AG04449 (cell line): ENCODE measurements around the gene ELF5.

Experiments
- CTCF ChIA-PET: fragments of 350-600 bp; formaldehyde crosslinking; extraction: SDS; loops from one replicate; lab custom pipeline; 2021; ENCODE audit warnings: antibody characterized with exemption; lab: Yijun Ruan, JAX
- POLR2A ChIA-PET: fragments of 400-600, 350-600 bp; formaldehyde crosslinking; extraction: SDS; loops from one replicate; lab custom pipeline; 2020; ENCODE audit warnings: antibody characterized with exemption, inconsistent platforms; lab: Yijun Ruan, JAX
- DNase-seq: peaks from one replicate; pipeline ENCODE4 v3.0.0-alpha.2; 2010; ENCODE audit warnings: low read depth, low spot score
- H3K4me3 ChIP-seq: 2 replicates; pipeline ENCODE4 v1.5.1; 2011; ENCODE audit warnings: low read depth, mild to moderate bottlenecking, control low read depth, low read length
- CTCF ChIP-seq: IDR thresholded peaks from one replicate; pipeline ENCODE4 v1.5.1; 2011; ENCODE audit warnings: mild to moderate bottlenecking, moderate library complexity, low read length, control low read depth, inconsistent platforms; ENCODE audit not compliant: insufficient read depth; ENCODE audit errors: missing control alignments

ELF5 gene

DNA sequence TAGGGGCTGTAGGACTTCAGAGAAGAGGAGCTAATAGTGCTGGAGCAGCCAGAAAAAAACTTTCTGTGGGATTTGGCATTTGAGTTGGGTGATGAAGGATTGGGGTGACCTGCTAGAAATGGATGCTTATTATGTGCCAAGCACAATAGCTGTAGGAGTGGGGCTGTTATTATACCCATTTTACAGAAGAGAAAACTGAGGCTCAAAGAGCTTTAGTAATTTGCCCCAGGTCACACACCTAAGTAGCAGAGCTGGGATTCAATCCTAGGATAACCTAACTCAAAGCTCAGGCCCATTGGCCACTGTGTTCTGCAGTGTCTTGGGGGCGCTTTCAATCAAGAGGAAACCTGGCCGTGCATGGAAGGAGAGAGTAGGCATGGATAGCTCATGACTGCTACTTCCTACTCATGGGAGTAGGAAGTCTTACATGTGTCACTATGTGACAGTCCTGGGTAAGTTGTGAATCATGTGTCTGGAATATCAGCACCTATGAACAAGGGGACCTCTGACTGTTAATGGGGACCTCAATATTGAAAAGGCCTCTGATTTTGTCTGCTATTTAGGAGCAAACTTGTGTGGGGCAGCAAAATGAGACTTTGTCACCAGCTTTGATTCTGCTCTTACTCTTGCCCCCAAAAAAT, 6.1 kb upstream of the ELF5 start:
- no peak for TF ChIP-seq CTCF
- no peak overlapping the region for H3K4me3 ChIP-seq
- ChIA-PET POLR2A (no interaction called here), CTCF (interaction anchor here (0.8 kb wide), 3 partner anchors 20 to 371 kb away, joined by 3 to 4 read pairs (median 4); no protein-coding TSS in a partner anchor)
- no peak for DNase-seq

DNA sequence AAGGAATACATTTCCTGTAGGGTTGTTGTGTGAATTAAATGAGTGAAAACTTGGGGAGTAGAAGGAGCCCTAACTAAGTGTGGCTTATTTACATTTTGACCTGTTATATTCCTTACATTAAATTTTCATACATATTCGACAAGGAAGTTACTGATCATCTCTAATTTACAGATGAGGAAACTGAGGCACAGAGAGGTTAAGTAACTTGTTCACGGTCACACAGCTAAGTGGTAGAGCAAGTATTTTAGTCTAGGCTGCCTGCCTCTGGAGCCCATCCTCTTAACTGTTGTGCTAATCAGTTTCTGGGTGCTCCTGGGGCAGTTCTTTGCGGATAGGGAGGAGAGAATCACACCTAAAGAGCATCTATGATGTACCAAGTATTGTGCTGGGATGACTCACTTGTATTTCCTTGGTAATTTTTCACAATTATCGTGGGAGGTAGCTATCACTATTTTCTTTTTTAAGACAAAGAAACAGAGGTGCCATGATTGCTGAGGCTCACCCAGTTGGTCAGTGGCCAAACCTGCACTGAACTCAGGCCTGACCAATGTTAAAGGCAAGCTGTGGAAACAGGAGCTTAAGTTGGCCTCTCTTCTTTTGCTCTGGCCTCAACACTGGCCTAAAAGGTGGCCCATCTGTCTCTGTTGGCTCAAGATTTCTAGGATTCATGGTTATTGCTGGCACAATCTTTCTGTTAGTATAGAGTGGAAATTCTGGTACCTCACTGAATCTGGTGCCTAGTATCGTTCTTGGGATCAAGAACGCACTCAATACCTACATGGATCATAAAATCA, 2.9 kb upstream of the ELF5 start:
- H3K4me3 ChIP-seq = no peak overlapping the region
- no peak for TF ChIP-seq CTCF
- ChIA-PET CTCF (interaction anchor here (1.2 to 1.6 kb wide), 3 partner anchors 11 to 375 kb away, joined by 4 to 5 read pairs (median 4); no protein-coding TSS in a partner anchor), POLR2A (no interaction called here)
- no peak for DNase-seq

GRCh38 chr11:34514597-34514996, 1.0 kb upstream of the ELF5 start:
- POLR2A ChIA-PET = no interaction called here
- CTCF ChIA-PET = interaction anchor here (0.8 to 5.6 kb wide), 8 partner anchors 10 to 376 kb away, joined by 3 to 82 read pairs (median 4); no protein-coding TSS in a partner anchor
- H3K4me3 ChIP-seq = no peak overlapping the region
- no peak for DNase-seq
- no peak for TF ChIP-seq CTCF

- POLR2A ChIA-PET = no interaction called here
- peak; percentile 89 for TF ChIP-seq CTCF
- CTCF ChIA-PET = interaction anchor here (0.6 to 5.6 kb wide), 31 partner anchors 8 to 879 kb away, joined by 3 to 82 read pairs (median 4); no protein-coding TSS in a partner anchor
- no peak overlapping the region for H3K4me3 ChIP-seq
- DNase-seq = no peak
Observed at GRCh38 chr11:34512840-34513681, 533 bp downstream of the ELF5 start.

DNA sequence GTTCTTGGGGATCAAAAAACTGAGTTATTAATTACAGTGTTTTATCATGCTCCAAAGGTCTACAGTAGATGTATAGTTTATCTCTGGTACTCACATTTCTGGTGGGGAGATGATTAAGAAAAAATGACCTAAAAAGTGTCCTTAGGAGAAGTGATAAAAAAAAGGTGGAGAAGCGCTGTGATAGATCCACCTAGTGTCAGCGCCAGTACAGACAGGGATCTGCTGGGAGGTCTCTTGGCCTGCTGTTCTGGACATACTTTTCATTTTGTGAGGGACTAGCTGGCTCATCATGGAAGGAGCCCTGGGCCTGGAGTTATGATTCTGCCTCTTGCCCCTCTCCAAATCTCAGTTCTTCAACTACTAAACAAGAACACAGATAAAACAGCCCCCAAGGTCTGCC, 2.9 kb downstream of the ELF5 start:
- no peak for DNase-seq
- no peak for TF ChIP-seq CTCF
- ChIA-PET POLR2A (no interaction called here), CTCF (interaction anchor here (1.2 to 5.6 kb wide), 4 partner anchors 7 to 380 kb away, joined by 6 to 82 read pairs (median 23); no protein-coding TSS in a partner anchor)
- H3K4me3 ChIP-seq = no peak overlapping the region
